ENCODE data around the gene GATB.

GATB gene

GRCh38 chr4:151698213-151698612 is 62.6 kb downstream of the GATB start:
- DNase-seq (ENCODE audit: low read depth in 2 of 2), result no peak

GRCh38 chr4:151694961-151695720 is 65.7 kb downstream of the GATB start:
- DNase-seq (ENCODE audit: low read depth in 2 of 2), result no peak

- no peak for DNase-seq (ENCODE audit: low read depth in 2 of 2)
Observed at GRCh38 chr4:151692821-151693673, 67.8 kb downstream of the GATB start.

GRCh38 chr4:151692443-151692782 is 68.4 kb downstream of the GATB start:
- DNase-seq (ENCODE audit: low read depth in 2 of 2), result no peak

GRCh38 chr4:151691639-151692442 is 69.0 kb downstream of the GATB start:
- no peak for DNase-seq (ENCODE audit: low read depth in 2 of 2)

- no peak for DNase-seq (ENCODE audit: low read depth in 2 of 2)
Observed at GRCh38 chr4:151690876-151691275, 69.9 kb downstream of the GATB start.

GRCh38 chr4:151690164-151690870 is 70.5 kb downstream of the GATB start:
- no peak for DNase-seq (ENCODE audit: low read depth in 2 of 2)

GRCh38 chr4:151689211-151689991 is 71.4 kb downstream of the GATB start:
- DNase-seq (ENCODE audit: low read depth in 2 of 2), result no peak

GRCh38 chr4:151688785-151689043 is 72.1 kb downstream of the GATB start:
- no peak for DNase-seq (ENCODE audit: low read depth in 2 of 2)

GRCh38 chr4:151688003-151688784 is 72.6 kb downstream of the GATB start:
- DNase-seq (ENCODE audit: low read depth in 2 of 2), result no peak

GRCh38 chr4:151687021-151687640 is 73.7 kb downstream of the GATB start:
- no peak for DNase-seq (ENCODE audit: low read depth in 2 of 2)

GRCh38 chr4:151685303-151685702 is 75.5 kb downstream of the GATB start:
- DNase-seq (ENCODE audit: low read depth in 2 of 2), result no peak

- no peak for DNase-seq (ENCODE audit: low read depth in 2 of 2)
Observed at GRCh38 chr4:151681085-151681484, 79.7 kb downstream of the GATB start.

- no peak for DNase-seq (ENCODE audit: low read depth in 2 of 2)
Observed at GRCh38 chr4:151679231-151679630, 81.6 kb downstream of the GATB start.

GRCh38 chr4:151678048-151678872 is 82.5 kb downstream of the GATB start:
- DNase-seq (ENCODE audit: low read depth in 2 of 2), result no peak

GRCh38 chr4:151677193-151677592 is 83.6 kb downstream of the GATB start:
- DNase-seq (ENCODE audit: low read depth in 2 of 2), result no peak

- no peak for DNase-seq (ENCODE audit: low read depth in 2 of 2)
Observed at GRCh38 chr4:151676301-151676700, 84.5 kb downstream of the GATB start.

- DNase-seq (ENCODE audit: low read depth in 2 of 2), result no peak
Observed at GRCh38 chr4:151675411-151675971, 85.3 kb downstream of the GATB start.
